ENCODE data around the gene ZNF236. TPM values are rescaled to one million over a fixed set of nuclear protein-coding genes. Genes with fewer than 3 reads are reported as not detected.
"Not testable (repeated sequence)": the region's sequence is repeated elsewhere in the genome, so short reads cannot be mapped to it uniquely, and the experiment has no call there.

The ZNF236 gene
- total RNA-seq, 1 donor from 2014 or later, result 9.9 TPM

DNA sequence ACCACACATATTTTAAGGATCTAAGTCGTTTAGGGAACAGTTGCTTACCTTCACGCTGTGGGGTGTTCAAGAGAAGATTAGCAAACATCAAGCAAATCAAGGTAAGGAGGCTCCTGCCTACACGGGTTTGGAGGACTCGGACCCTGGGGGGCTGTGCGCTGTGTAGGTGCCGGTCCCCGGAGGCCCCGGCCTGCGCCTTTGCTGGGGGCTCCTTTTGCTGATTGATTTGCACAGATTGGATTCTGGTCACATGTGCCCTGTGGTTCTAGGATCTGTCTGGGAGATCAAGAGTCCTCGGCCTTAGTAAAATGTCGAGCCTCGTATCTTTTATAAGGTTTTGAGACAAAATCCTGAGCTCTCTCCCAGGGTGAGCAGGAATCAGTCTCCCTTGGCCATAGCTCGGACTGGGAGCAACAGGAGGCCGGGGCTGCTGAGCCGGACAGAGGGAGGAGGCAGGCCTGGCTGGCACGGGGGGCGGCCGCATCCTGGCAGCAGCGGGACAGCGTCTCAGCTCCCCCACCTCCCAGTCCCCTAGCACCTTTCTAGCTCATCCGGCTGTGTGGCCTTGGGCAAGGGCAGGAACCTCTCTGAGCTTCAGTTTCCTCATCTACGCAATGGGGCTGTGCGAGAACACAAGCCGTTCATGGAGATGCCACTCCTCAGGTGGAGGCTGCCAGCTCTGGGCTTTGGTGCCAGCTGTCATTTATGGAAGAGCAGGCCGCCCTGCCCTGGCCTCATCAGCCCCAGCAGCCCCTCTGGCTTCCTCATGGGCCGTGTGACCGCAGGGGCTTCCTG is 163.0 kb downstream of the ZNF236 start:
- no peak for TF ChIP-seq CTCF (conservative IDR thresholded peaks at IDR 0.05; ENCODE audit: low read depth, low read length)
- no peak for DNase-seq (ENCODE audit: low read depth)
- H3K4me3 ChIP-seq (ENCODE audit: low read depth, low read length), result no peak overlapping the region

- no peak for TF ChIP-seq CTCF (conservative IDR thresholded peaks at IDR 0.05; ENCODE audit: low read depth, low read length)
- no peak for DNase-seq (ENCODE audit: low read depth)
Observed at GRCh38 chr18:76985951-76986236, 163.5 kb downstream of the ZNF236 start.

DNA sequence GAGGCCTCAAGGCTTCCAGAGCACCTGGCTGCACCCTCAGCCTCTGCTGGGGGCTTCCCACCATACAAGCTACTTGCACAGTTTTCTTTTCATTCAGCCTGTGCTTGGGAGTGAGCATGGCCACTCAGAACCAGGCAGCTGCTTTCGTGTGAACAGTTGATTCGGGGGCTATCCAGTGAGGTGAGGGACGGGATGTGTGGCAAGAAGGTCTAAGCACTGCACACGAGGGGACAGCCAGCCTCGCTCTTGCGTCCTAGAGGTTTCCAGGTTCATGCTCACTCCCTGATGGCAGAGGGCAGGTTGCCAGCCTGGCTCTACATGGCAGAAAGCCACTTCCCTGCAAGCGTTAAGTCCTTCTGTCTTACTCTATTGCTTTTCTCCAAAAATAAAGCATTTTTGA is 164.0 kb downstream of the ZNF236 start:
- no peak for TF ChIP-seq CTCF (conservative IDR thresholded peaks at IDR 0.05; ENCODE audit: low read depth, low read length)
- no peak overlapping the region for H3K4me3 ChIP-seq (ENCODE audit: low read depth, low read length)
- DNase-seq (ENCODE audit: low read depth), result no peak

More at GRCh38 chr18:76985951-76986236, 163.5 kb downstream of the ZNF236 start:
- no peak overlapping the region for H3K4me3 ChIP-seq (ENCODE audit: low read depth, low read length)

DNA sequence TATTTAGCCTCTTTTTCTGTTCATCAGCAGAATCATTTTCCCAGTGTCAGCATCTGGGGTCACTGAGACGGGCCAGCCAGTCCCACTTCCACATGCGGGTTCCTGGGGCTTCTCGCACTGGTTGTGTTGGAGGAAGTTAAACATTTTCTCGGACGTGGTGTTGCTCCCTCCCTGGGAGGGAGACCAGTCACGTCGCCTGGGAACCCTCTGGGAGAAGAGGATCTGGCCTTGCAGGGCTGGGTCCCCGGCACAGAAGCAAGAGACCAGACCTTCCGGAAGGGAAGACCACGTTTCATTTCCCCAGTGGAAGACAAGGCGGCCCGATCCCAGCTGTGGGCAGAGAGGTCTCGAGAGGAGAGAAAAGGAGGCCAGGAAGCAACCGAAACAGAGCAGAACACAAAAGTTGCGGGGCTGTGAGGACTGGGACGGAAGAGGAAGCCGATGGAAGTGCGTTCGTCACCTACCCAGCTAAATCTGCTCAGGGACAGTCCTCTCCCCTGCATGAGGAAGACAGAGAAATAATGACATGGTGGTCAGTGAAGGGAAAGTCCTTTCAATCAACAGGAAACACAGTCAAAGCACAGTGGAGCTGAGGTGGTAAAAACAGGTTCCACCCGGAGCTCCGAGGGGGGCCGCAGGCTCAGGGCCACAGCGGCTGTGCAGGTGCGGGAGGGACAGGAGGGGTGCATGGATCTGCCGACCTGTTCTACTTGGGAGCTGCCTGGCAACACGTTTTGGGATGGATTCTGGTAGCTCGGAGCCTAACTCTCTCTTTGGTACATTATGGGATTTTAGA is 165.9 kb downstream of the ZNF236 start:
- H3K4me3 ChIP-seq (ENCODE audit: low read depth, low read length), result no peak overlapping the region
- TF ChIP-seq CTCF (conservative IDR thresholded peaks at IDR 0.05; ENCODE audit: low read depth, low read length), result no peak
- no peak for DNase-seq (ENCODE audit: low read depth)

GRCh38 chr18:76988827-76989646 is 166.7 kb downstream of the ZNF236 start:
- no peak for TF ChIP-seq CTCF (conservative IDR thresholded peaks at IDR 0.05; ENCODE audit: low read depth, low read length)
- no peak overlapping the region for H3K4me3 ChIP-seq (ENCODE audit: low read depth, low read length)
- DNase-seq (ENCODE audit: low read depth), result no peak

DNA sequence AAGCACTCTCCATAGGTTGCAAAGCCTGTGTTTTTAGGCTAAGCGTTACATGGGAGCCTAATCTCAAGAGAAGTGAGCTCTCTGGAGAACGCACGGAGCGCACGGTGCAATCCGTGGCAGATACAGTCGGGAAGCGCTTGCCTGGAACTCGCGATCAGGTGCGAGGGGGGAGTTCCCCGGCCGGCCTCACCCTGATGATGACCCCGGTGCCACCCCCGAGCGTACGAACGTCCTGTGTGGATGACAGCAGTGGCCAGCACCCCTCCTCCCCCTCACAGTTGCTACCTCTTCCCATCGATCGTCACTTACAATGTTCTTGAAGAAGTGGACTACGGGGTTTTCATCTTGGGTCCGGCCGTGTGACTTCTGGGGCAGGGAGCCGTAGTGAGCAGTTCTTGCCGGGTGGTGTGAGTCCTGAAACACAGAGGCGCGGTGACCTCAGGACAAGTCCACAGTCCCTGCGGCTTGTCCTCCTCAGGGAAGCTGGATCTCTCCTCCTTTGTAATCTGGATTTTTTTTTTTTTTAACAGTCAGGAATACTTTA is 167.4 kb downstream of the ZNF236 start:
- no peak overlapping the region for H3K4me3 ChIP-seq (ENCODE audit: low read depth, low read length)
- no peak for TF ChIP-seq CTCF (conservative IDR thresholded peaks at IDR 0.05; ENCODE audit: low read depth, low read length)
- DNase-seq (ENCODE audit: low read depth), result no peak

GRCh38 chr18:76990343-76991020 is 168.1 kb downstream of the ZNF236 start:
- H3K4me3 ChIP-seq (ENCODE audit: low read depth, low read length); DNase-seq (ENCODE audit: low read depth): not testable (repeated sequence)

Data from epithelial cell of proximal tubule (primary cell).